Astrocyte (in vitro differentiated cells and primary cell): ENCODE results near the gene SYDE1. TPM values are rescaled to one million over a fixed set of nuclear protein-coding genes. Genes with fewer than 3 reads are reported as not detected.
"Not testable (repeated sequence)": the region's sequence is repeated elsewhere in the genome, so short reads cannot be mapped to it uniquely, and the experiment has no call there.

Source experiments
- DNase-seq: peaks from one replicate; pipeline ENCODE4 v3.0.0-alpha.2; 2010; ENCODE audit warnings: low read depth
- FAIRE-seq: peaks from 2 replicates; lab custom pipeline; 2011; peaks lifted over from hg19 to GRCh38; lab: Jason Lieb, UNC
- H2AFZ ChIP-seq: 2 replicates; pipeline ENCODE4 v1.6.0; 2012; ENCODE audit warnings: low read depth, low read length, inconsistent platforms
- H3K27ac ChIP-seq: 2 replicates; pipeline ENCODE4 v1.5.1; 2011; ENCODE audit warnings: low read depth, low read length, inconsistent platforms
- H3K27me3 ChIP-seq: 2 replicates; pipeline ENCODE4 v1.6.0; 2011; ENCODE audit warnings: low read length, inconsistent platforms; ENCODE audit not compliant: insufficient read depth
- H3K36me3 ChIP-seq: 2 replicates; pipeline ENCODE4 v1.5.1; 2011; ENCODE audit warnings: low read length, inconsistent platforms; ENCODE audit not compliant: insufficient read depth
- H3K4me1 ChIP-seq: 2 replicates; pipeline ENCODE4 v1.5.1; 2011; ENCODE audit warnings: low read length, inconsistent platforms; ENCODE audit not compliant: insufficient read depth
- H3K4me2 ChIP-seq: 2 replicates; pipeline ENCODE4 v1.6.0; 2012; ENCODE audit warnings: low read length, inconsistent platforms
- H3K4me3 ChIP-seq: 2 replicates; pipeline ENCODE4 v1.5.1; 2011; ENCODE audit warnings: low read depth, mild to moderate bottlenecking, low read length, inconsistent platforms; ENCODE audit not compliant: insufficient read depth
- H3K79me2 ChIP-seq: 2 replicates; pipeline ENCODE4 v1.6.0; 2012; ENCODE audit warnings: mild to moderate bottlenecking, low read length, inconsistent platforms; ENCODE audit not compliant: insufficient read depth
- H3K9ac ChIP-seq: 2 replicates; pipeline ENCODE4 v1.6.0; 2012; ENCODE audit warnings: mild to moderate bottlenecking, low read length, inconsistent platforms
- H3K9me3 ChIP-seq: 2 replicates; pipeline ENCODE4 v1.5.1; 2012; ENCODE audit warnings: low read depth, mild to moderate bottlenecking, low read length, inconsistent platforms; ENCODE audit not compliant: insufficient read depth
- H4K20me1 ChIP-seq: 2 replicates; pipeline ENCODE4 v1.6.0; 2012; ENCODE audit warnings: low read length, inconsistent platforms; ENCODE audit not compliant: insufficient read depth
- H3K27ac Mint-ChIP-seq: one replicate; pipeline ENCODE4 v1.8.0; 2021; ENCODE audit warnings: mild to moderate bottlenecking, mixed read lengths; ENCODE audit not compliant: unreplicated experiment
- H3K27me3 Mint-ChIP-seq: one replicate; pipeline ENCODE4 v1.8.0; 2021; ENCODE audit warnings: low read depth, mixed read lengths; ENCODE audit not compliant: unreplicated experiment
- H3K36me3 Mint-ChIP-seq: one replicate; pipeline ENCODE4 v1.8.0; 2021; ENCODE audit warnings: low read depth, mixed read lengths; ENCODE audit not compliant: unreplicated experiment
- H3K4me1 Mint-ChIP-seq: one replicate; pipeline ENCODE4 v1.8.0; 2021; ENCODE audit warnings: low read depth, mixed read lengths; ENCODE audit not compliant: unreplicated experiment
- H3K4me3 Mint-ChIP-seq: one replicate; pipeline ENCODE4 v1.8.0; 2021; ENCODE audit warnings: mild to moderate bottlenecking, moderate library complexity, mixed read lengths; ENCODE audit not compliant: unreplicated experiment
- H3K9me3 Mint-ChIP-seq: one replicate; pipeline ENCODE4 v1.8.0; 2021; ENCODE audit warnings: mild to moderate bottlenecking, mixed read lengths; ENCODE audit not compliant: unreplicated experiment
- EZH2 ChIP-seq: IDR thresholded peaks from 2 replicates; pipeline ENCODE4 v1.6.1; 2012; ENCODE audit warnings: mild to moderate bottlenecking, low read length, inconsistent platforms; ENCODE audit not compliant: insufficient read depth
- total RNA-seq: library from RNA; stranded (reverse); gene quantifications from 2 replicates; pipeline ENCODE4 v1.2.1, GENCODE V29; 2021
- TF ChIP-seq, protein P1 (sequence below): IDR thresholded peaks from 2 replicates; pipeline ENCODE4 v1.5.1; 2011; ENCODE audit warnings: low read depth, mild to moderate bottlenecking, inconsistent platforms, low read length, moderate library complexity; ENCODE audit not compliant: insufficient read depth

SYDE1 gene
- total RNA-seq, 1 donor from 2014 or later = 40.6 TPM

DNA sequence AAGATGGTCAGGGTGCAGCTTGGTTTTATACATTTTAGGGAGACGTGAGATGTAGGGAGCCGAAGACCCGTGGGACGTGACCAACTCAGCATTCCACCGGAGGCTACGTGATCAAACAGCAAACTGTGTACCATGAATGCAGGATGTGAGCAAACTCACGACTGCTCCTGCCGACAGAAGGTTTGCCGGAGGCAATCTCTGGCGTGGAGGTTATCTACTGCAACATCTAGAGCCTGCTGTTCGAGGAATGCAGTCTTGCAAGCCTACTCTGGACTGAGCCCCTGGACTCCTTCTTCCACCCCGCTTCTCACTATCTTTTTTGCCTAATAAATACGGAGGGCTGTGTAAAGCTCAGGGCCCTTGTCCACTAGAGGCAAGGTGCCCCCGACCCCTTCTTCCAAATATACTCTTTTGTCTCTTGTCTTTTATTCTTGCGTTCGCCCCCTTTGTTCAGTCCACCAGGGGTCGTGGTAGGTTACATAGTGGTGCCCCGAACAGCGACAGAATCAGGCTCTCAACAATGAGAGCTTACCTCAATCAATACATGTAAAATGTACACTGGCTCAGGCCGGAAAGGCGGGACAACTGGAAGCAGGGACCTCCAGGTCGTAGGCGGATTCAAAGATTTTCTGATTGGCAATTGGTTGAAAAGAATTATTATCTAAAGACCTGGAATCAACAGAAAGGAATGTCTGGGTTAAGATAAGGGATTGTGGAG, 34.1 kb upstream of the SYDE1 start:
- Mint-ChIP-seq H3K4me3 (no peak overlapping the region), H3K36me3 (no peaks in the 10 kb centered on the region), H3K27me3 (peaks cover 5% of the 10 kb centered on the region), H3K9me3 (peaks cover 4% of the 10 kb centered on the region), H3K4me1 (no peaks in the 10 kb centered on the region), H3K27ac (peak overlapping the region; percentile 81)
- H3K79me2 ChIP-seq = no peaks in the 10 kb centered on the region
- H3K36me3 ChIP-seq = no peaks in the 10 kb centered on the region
- TF ChIP-seq EZH2 = no peak
- H4K20me1 ChIP-seq = no peaks in the 10 kb centered on the region
- H3K4me3 ChIP-seq = no peak overlapping the region
- H3K4me2 ChIP-seq = no peak overlapping the region
- no peaks in the 10 kb centered on the region for H3K27me3 ChIP-seq
- no peaks in the 10 kb centered on the region for H3K4me1 ChIP-seq
- no peaks in the 10 kb centered on the region for H3K9me3 ChIP-seq
- H3K9ac ChIP-seq = no peak overlapping the region
- no peak overlapping the region for H3K27ac ChIP-seq
- H2AFZ ChIP-seq = no peak overlapping the region
- DNase-seq (no peak), FAIRE-seq (no peak)

DNA sequence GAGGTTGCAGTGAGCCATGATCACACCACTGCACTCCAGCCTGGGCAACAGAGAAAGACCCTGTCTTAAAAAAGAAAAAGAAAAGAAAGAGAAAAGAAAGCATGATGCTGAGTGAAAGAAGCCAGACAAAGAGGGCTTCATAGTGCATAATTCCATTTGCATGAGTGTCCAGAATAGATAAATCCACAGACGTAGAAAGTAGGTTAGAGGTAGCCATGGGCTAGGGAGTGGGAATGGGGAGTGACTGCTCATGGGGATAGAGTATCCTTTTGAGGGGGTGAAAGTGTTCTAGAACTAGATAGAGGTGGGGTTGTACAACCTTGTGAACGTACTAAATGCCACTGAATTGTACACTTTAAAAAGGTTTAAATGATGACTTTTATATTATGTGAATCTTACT, 32.8 kb upstream of the SYDE1 start:
- Histone ChIP-seq H3K27ac (no peak overlapping the region), H3K4me2 (no peak overlapping the region), H4K20me1 (no peaks in the 10 kb centered on the region), H3K4me3 (no peak overlapping the region), H3K9ac (no peak overlapping the region), H3K79me2 (no peaks in the 10 kb centered on the region), H3K4me1 (no peaks in the 10 kb centered on the region), H2AFZ (no peak overlapping the region), H3K27me3 (no peaks in the 10 kb centered on the region), H3K36me3 (no peaks in the 10 kb centered on the region), H3K9me3 (no peaks in the 10 kb centered on the region)
- H3K27me3 Mint-ChIP-seq = peaks cover 14% of the 10 kb centered on the region
- DNase-seq (no peak), FAIRE-seq (no peak)
- H3K36me3 Mint-ChIP-seq = no peaks in the 10 kb centered on the region
- no peak overlapping the region for H3K27ac Mint-ChIP-seq
- H3K9me3 Mint-ChIP-seq = peaks cover 4% of the 10 kb centered on the region
- H3K4me3 Mint-ChIP-seq = no peak overlapping the region
- no peaks in the 10 kb centered on the region for H3K4me1 Mint-ChIP-seq
- TF ChIP-seq EZH2 = no peak
- TF ChIP-seq, protein P1, sequence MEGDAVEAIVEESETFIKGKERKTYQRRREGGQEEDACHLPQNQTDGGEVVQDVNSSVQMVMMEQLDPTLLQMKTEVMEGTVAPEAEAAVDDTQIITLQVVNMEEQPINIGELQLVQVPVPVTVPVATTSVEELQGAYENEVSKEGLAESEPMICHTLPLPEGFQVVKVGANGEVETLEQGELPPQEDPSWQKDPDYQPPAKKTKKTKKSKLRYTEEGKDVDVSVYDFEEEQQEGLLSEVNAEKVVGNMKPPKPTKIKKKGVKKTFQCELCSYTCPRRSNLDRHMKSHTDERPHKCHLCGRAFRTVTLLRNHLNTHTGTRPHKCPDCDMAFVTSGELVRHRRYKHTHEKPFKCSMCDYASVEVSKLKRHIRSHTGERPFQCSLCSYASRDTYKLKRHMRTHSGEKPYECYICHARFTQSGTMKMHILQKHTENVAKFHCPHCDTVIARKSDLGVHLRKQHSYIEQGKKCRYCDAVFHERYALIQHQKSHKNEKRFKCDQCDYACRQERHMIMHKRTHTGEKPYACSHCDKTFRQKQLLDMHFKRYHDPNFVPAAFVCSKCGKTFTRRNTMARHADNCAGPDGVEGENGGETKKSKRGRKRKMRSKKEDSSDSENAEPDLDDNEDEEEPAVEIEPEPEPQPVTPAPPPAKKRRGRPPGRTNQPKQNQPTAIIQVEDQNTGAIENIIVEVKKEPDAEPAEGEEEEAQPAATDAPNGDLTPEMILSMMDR = no peak

DNA sequence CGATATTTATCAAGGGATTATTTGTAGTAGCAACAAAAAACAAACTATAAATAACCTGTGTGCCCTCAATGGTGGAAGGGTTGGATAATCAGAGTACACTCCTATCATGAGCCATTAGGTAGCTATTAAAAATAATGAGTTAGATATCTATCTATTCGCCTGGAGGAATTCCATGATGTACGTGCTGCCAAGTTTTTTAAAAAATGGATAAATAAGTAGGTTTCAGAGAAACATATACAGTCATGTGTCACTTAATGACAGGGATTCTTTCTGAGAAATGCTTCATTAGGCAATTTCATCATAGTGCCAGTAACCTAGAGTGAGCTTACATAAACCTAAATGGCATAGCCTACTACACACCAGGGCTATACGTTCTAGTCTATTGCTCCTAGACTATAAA, 31.4 kb upstream of the SYDE1 start:
- peaks cover 14% of the 10 kb centered on the region for H3K27me3 Mint-ChIP-seq
- H4K20me1 ChIP-seq = no peaks in the 10 kb centered on the region
- no peaks in the 10 kb centered on the region for H3K9me3 Mint-ChIP-seq
- H3K4me1 Mint-ChIP-seq = no peaks in the 10 kb centered on the region
- no peak overlapping the region for H3K4me3 Mint-ChIP-seq
- no peak overlapping the region for H3K27ac Mint-ChIP-seq
- H3K4me2 ChIP-seq = no peak overlapping the region
- no peaks in the 10 kb centered on the region for H3K9me3 ChIP-seq
- DNase-seq = no peak
- H3K9ac ChIP-seq = no peak overlapping the region
- TF ChIP-seq, protein P1 = no peak
- no peak for TF ChIP-seq EZH2
- no peaks in the 10 kb centered on the region for H3K36me3 Mint-ChIP-seq
- no peaks in the 10 kb centered on the region for H3K36me3 ChIP-seq
- no peak overlapping the region for H2AFZ ChIP-seq
- H3K4me3 ChIP-seq = no peak overlapping the region
- no peak for FAIRE-seq
- no peaks in the 10 kb centered on the region for H3K79me2 ChIP-seq
- no peak overlapping the region for H3K27ac ChIP-seq
- no peaks in the 10 kb centered on the region for H3K4me1 ChIP-seq
- H3K27me3 ChIP-seq = no peaks in the 10 kb centered on the region

DNA sequence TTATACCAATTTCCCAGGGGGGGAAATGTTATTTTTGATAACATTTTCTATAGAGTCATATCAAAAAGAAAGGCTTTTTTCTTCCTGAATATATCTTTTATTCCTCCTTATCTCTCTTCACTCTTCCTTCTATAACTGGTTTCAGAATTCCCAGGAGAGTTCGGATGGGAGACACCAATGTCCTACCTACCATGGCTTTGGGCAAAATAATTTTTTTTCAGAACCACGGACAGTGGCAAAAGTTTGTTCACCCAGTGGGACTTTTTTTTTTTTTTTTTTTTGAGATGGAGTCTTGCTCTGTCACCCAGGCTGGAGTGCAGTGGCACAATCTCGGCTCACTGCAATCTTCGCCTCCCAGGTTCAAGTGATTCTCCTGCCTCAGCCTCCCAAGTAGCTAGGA, 27.2 kb upstream of the SYDE1 start:
- H3K9me3 ChIP-seq, H3K9me3 Mint-ChIP-seq, H3K4me2 ChIP-seq, H4K20me1 ChIP-seq, H3K4me3 ChIP-seq, H3K27ac Mint-ChIP-seq, H2AFZ ChIP-seq, H3K79me2 ChIP-seq, H3K4me3 Mint-ChIP-seq, H3K36me3 ChIP-seq, H3K4me1 ChIP-seq, H3K4me1 Mint-ChIP-seq, H3K27ac ChIP-seq, H3K36me3 Mint-ChIP-seq, DNase-seq, FAIRE-seq, H3K9ac ChIP-seq, H3K27me3 ChIP-seq: not testable (repeated sequence)
- H3K27me3 Mint-ChIP-seq = peaks cover 25% of the 10 kb centered on the region
